ENCODE measurements around the gene RTN4. TPM values are rescaled to one million over a fixed set of nuclear protein-coding genes. Genes with fewer than 3 reads are reported as not detected.

The RTN4 gene
- total RNA-seq, 2 donors from 2014 or later, result 190 to 249 TPM

GRCh38 chr2:54966165-54966832 lies 84.0 kb downstream of the RTN4 start:
- H3K4me1 ChIP-seq (replicated peaks), result peaks cover 3% of the 10 kb centered on the region
- no peak overlapping the region for H3K27ac ChIP-seq
- intact Hi-C loops (cut with DNase I), result no loop called here
- TF ChIP-seq POLR2A (IDR thresholded peaks at IDR 0.05), result no peak
- no peak for TF ChIP-seq CTCF (IDR thresholded peaks at IDR 0.05)
- TF ChIP-seq POLR2AphosphoS5 (IDR thresholded peaks at IDR 0.05), result no peak
- DNase-seq (ENCODE audit: low spot score), result no peak
- 82% methylated on average over 8 of the region's 8 CpGs for WGBS
- H3K9me3 ChIP-seq, result no peaks in the 10 kb centered on the region
- H3K27me3 ChIP-seq (replicated peaks; ENCODE audit: insufficient read depth), result no peaks in the 10 kb centered on the region
- no peaks in the 10 kb centered on the region for H3K36me3 ChIP-seq
- H3K4me3 ChIP-seq, result no peak overlapping the region

- 91% methylated on average over 6 of the region's 6 CpGs for WGBS
- H3K4me1 ChIP-seq (replicated peaks), result peaks cover 3% of the 10 kb centered on the region
- TF ChIP-seq POLR2AphosphoS5 (IDR thresholded peaks at IDR 0.05), result no peak
- no peak for TF ChIP-seq CTCF (IDR thresholded peaks at IDR 0.05)
- TF ChIP-seq POLR2A (IDR thresholded peaks at IDR 0.05), result no peak
- intact Hi-C loops (cut with DNase I), result no loop called here
- no peaks in the 10 kb centered on the region for H3K36me3 ChIP-seq
- DNase-seq (ENCODE audit: low spot score), result no peak
- no peaks in the 10 kb centered on the region for H3K9me3 ChIP-seq
- H3K27ac ChIP-seq, result no peak overlapping the region
- H3K4me3 ChIP-seq, result no peak overlapping the region
- H3K27me3 ChIP-seq (replicated peaks; ENCODE audit: insufficient read depth), result no peaks in the 10 kb centered on the region
Observed at GRCh38 chr2:54965425-54965824, 84.8 kb downstream of the RTN4 start.

- no peak overlapping the region for H3K27ac ChIP-seq
- H3K4me3 ChIP-seq, result no peak overlapping the region
- WGBS, result 65% methylated on average over 4 of the region's 4 CpGs
- H3K27me3 ChIP-seq (replicated peaks; ENCODE audit: insufficient read depth), result no peaks in the 10 kb centered on the region
- TF ChIP-seq POLR2A (IDR thresholded peaks at IDR 0.05) (no peak), CTCF (IDR thresholded peaks at IDR 0.05) (no peak), POLR2AphosphoS5 (IDR thresholded peaks at IDR 0.05) (no peak)
- no peaks in the 10 kb centered on the region for H3K36me3 ChIP-seq
- DNase-seq (ENCODE audit: low spot score), result no peak
- intact Hi-C loops (cut with DNase I), result no loop called here
- H3K4me1 ChIP-seq (replicated peaks), result peaks cover 3% of the 10 kb centered on the region
- H3K9me3 ChIP-seq, result no peaks in the 10 kb centered on the region
Observed at GRCh38 chr2:54964816-54965215, 85.4 kb downstream of the RTN4 start.

- H3K4me3 ChIP-seq, result no peak overlapping the region
- no peaks in the 10 kb centered on the region for H3K9me3 ChIP-seq
- TF ChIP-seq POLR2AphosphoS5 (IDR thresholded peaks at IDR 0.05), result no peak
- TF ChIP-seq CTCF (IDR thresholded peaks at IDR 0.05), result no peak
- TF ChIP-seq POLR2A (IDR thresholded peaks at IDR 0.05), result no peak
- DNase-seq (ENCODE audit: low spot score), result no peak
- peaks cover 3% of the 10 kb centered on the region for H3K4me1 ChIP-seq (replicated peaks)
- intact Hi-C loops (cut with DNase I), result no loop called here
- H3K27me3 ChIP-seq (replicated peaks; ENCODE audit: insufficient read depth), result no peaks in the 10 kb centered on the region
- H3K27ac ChIP-seq, result no peak overlapping the region
- H3K36me3 ChIP-seq, result no peaks in the 10 kb centered on the region
- 83% methylated on average over 8 of the region's 8 CpGs for WGBS
Observed at GRCh38 chr2:54964271-54964670, 86.0 kb downstream of the RTN4 start.

GRCh38 chr2:54963476-54963875 lies 86.8 kb downstream of the RTN4 start:
- 88% methylated on average over 2 of the region's 2 CpGs for WGBS
- Histone ChIP-seq H3K36me3 (no peaks in the 10 kb centered on the region), H3K27ac (no peak overlapping the region), H3K4me3 (no peak overlapping the region), H3K4me1 (replicated peaks) (peaks cover 3% of the 10 kb centered on the region), H3K9me3 (no peaks in the 10 kb centered on the region), H3K27me3 (replicated peaks; ENCODE audit: insufficient read depth) (no peaks in the 10 kb centered on the region)
- TF ChIP-seq POLR2A (IDR thresholded peaks at IDR 0.05) (no peak), CTCF (IDR thresholded peaks at IDR 0.05) (no peak)
- intact Hi-C loops (cut with DNase I), result no loop called here
- DNase-seq (ENCODE audit: low spot score), result no peak

Data from prostate gland (tissue), 2 donors.